ENCODE data around the gene DNAH1.

DNAH1 gene

DNA sequence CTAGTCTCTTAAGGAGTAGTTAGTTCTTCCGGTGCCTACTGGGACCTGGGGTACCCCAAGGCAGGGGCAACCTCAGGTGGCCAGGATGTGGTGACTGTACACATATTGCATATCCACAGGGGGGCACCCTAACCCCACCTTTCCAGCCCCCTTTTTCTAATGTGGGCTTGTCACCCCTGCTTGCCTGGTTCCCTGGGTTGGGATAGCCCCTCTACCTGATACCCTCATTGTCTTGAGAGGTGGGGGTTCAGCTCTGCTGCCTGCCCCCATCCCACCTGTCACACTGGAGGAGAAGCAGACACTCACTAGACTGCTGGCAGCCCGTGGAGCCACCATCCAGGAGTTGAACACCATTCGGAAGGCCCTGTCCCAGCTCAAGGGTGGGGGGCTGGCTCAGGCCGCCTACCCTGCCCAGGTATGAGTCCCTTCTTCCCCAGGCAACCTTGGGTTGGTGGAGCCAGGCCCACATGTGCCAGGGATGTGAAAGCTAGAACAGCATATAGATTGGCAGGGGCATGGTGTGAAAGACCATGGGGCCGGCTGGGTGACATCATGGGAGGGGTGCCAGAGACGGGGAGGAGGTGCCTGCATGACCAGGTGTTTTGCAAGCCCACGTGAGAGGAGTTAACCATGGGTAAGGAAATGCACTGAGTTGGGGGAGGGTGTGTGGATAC lies 24.5 kb upstream of the DNAH1 start:
- no peak for DNase-seq (ENCODE audit: extremely low read depth, low read depth)
- no peak overlapping the region for H3K4me3 ChIP-seq (replicated peaks; ENCODE audit: low read depth, low read length)
- TF ChIP-seq, protein P1, sequence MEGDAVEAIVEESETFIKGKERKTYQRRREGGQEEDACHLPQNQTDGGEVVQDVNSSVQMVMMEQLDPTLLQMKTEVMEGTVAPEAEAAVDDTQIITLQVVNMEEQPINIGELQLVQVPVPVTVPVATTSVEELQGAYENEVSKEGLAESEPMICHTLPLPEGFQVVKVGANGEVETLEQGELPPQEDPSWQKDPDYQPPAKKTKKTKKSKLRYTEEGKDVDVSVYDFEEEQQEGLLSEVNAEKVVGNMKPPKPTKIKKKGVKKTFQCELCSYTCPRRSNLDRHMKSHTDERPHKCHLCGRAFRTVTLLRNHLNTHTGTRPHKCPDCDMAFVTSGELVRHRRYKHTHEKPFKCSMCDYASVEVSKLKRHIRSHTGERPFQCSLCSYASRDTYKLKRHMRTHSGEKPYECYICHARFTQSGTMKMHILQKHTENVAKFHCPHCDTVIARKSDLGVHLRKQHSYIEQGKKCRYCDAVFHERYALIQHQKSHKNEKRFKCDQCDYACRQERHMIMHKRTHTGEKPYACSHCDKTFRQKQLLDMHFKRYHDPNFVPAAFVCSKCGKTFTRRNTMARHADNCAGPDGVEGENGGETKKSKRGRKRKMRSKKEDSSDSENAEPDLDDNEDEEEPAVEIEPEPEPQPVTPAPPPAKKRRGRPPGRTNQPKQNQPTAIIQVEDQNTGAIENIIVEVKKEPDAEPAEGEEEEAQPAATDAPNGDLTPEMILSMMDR (IDR thresholded peaks at IDR 0.05; ENCODE audit: low read depth, low read length, missing control alignments): peak; percentile 48

DNA sequence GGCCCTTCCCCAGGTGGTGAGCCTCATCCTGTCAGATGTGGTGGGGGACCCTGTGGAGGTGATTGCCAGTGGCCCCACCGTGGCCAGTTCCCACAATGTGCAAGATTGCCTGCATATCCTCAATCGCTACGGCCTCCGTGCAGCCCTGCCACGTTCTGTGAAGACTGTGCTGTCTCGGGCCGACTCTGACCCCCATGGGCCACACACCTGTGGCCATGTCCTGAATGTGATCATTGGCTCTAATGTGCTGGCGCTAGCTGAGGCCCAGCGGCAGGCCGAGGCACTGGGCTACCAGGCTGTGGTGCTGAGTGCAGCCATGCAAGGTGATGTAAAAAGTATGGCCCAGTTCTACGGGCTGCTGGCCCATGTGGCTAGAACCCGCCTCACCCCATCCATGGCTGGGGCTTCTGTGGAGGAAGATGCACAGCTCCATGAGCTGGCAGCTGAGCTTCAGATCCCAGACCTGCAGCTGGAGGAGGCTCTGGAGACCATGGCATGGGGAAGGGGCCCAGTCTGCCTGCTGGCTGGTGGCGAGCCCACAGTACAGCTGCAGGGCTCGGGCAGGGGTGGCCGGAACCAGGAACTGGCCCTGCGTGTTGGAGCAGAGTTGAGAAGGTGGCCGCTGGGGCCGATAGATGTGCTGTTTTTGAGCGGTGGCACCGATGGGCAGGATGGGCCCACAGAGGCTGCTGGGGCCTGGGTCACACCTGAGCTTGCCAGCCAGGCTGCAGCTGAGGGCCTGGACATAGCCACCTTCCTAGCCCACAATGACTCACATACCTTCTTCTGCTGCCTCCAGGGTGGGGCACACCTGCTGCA lies 23.7 kb upstream of the DNAH1 start:
- DNase-seq (ENCODE audit: extremely low read depth, low read depth): no peak
- TF ChIP-seq, protein P1 (IDR thresholded peaks at IDR 0.05; ENCODE audit: low read depth, low read length, missing control alignments): no peak
- H3K4me3 ChIP-seq (replicated peaks; ENCODE audit: low read depth, low read length): no peak overlapping the region

DNA sequence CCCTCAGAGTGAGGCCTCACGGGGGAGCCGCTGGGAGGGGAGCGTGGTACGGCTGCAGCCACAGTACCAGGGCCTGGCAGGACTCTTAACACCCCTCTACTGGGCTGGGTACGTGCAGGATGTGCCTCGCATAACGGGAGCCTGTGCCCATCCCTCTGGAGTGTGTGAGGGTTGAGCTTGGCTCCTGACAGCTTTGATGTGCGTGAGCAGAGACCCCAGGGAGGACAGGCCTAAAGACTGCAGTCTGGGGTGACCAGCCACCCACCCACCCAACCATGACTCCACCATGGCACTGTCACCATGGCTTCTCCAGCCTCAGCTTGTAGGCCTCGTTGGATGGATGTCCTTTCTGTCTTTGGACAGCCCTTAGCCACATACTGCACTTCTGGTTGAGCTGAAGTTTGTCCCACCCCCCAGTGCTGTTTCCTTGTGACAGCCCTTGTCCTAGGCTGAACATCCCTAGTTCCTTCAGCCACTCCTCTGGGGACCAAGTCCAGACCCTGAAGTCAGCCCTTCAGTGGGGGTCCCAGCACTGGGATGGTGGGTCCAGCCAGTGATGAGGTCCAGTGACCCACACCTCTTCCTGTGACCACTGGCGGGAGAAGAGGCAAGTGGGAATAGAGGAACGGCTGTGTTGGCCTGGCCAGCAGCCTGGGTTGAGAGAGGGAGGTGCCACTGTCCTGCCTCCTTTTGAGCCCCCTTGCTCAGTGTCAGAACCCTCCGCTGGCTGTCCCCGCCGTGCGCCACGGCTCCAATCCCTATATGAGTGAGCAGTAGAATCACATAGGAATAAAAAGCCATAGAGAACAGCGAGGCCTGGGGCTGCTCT lies 22.4 kb upstream of the DNAH1 start:
- H3K4me3 ChIP-seq (replicated peaks; ENCODE audit: low read depth, low read length): no peak overlapping the region
- no peak for DNase-seq (ENCODE audit: extremely low read depth, low read depth)
- TF ChIP-seq, protein P1 (IDR thresholded peaks at IDR 0.05; ENCODE audit: low read depth, low read length, missing control alignments): no peak

DNA sequence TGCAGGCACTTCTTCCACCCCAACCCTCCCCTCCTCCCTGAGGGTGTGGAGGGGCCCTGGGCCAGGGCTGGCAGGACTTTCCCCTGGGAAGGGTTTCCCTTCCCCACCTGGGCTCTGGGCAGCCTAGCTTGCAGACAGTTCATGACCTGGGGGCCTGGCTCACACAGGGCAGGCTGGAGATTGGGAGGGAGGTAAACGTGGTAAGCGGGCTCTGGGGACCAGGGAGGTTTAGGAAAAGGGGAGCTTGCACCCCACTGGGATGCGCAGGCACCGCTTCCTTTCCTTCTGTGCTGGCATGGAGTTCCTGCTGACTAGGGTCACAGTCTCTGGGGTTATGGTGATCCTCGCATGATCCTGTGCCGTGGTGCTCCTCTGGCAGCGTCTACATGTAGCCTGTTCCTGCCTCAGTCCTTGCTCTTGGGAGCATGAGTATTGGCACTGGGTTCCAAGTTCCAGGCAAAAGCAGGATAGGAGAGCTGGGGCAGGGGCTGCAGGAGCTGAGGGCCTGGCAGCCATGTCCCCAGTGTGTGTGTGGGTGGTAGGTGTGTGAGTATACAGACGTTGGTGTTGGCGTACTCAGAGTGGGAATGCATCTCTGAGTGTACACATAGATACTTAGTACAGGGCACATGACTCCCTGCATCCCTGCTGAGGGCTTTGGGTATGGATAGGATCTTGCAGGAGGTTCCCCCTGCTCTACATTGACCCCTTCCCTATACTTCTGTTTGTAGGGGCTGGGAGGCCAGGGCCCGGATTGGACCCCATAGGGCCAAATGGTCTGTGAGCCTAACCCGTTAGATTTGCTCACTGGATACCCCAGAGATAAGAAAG lies 21.6 kb upstream of the DNAH1 start:
- DNase-seq (ENCODE audit: extremely low read depth, low read depth): no peak
- H3K4me3 ChIP-seq (replicated peaks; ENCODE audit: low read depth, low read length): no peak overlapping the region
- TF ChIP-seq, protein P1 (IDR thresholded peaks at IDR 0.05; ENCODE audit: low read depth, low read length, missing control alignments): no peak

DNA sequence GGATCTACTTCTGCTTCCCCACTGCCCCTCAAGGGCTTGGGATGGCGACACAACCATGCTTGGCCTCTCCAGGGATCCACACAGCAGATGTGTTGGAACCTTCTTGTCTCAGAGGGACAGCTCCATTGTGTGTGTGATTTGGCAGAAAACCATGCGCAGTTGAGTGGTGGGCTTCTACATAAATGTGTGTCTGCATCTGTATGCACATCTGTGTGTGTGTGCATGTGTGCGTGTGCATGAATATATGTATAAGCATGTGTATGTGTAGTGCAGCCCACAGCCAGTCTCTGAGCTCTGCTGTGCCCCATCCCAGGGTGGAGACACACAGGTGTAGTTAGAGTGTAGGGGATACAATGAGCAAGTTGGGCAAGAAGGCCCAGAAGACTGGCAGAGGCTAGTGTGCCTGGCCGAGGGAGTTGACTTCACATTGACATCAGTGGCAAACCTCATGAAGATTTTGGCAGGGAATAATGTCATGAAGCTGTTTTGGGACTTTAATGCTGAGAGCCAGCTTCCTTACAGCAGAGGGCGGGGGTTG lies 20.4 kb upstream of the DNAH1 start:
- no peak overlapping the region for H3K4me3 ChIP-seq (replicated peaks; ENCODE audit: low read depth, low read length)
- TF ChIP-seq, protein P1 (IDR thresholded peaks at IDR 0.05; ENCODE audit: low read depth, low read length, missing control alignments): no peak
- DNase-seq (ENCODE audit: extremely low read depth, low read depth): no peak
